Measurements from ENCODE around the gene MAEL. TPM values are rescaled to one million over a fixed set of nuclear protein-coding genes. Genes with fewer than 3 reads are reported as not detected.

The MAEL gene
- total RNA-seq, 1 experiment from 2014 or later: not detected

DNA sequence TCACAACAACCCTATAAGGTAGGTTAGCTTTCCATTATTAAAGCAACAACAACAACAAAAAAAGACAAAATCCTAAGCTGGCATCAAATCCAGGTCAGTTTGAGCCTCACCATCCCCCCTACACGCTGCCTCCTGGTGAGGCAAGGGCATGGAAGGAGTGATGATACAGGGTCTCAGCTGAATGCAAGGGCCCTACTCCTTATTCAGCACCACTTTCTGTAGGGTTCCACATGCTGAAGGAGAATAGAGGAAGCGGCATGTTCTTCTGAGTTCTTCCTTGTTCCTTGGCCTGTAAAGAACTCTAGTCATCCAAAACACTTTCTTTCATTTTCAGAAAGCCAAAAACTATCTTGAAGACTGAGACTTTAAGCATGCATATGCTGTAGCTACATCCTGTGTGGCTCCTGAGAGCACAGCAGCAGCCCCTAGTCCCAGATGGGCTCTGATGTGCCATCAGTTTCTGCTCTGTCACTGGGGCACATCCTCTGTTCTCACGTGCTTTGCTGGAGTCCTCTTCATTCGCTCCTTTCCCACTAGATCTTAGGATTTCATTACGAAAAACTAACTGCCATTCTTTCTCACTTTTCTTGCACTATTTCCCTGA, 19.9 kb upstream of the MAEL start (continued):
- TF ChIP-seq SRF (IDR thresholded peaks at IDR 0.05; ENCODE audit: low read depth): no peak

DNA sequence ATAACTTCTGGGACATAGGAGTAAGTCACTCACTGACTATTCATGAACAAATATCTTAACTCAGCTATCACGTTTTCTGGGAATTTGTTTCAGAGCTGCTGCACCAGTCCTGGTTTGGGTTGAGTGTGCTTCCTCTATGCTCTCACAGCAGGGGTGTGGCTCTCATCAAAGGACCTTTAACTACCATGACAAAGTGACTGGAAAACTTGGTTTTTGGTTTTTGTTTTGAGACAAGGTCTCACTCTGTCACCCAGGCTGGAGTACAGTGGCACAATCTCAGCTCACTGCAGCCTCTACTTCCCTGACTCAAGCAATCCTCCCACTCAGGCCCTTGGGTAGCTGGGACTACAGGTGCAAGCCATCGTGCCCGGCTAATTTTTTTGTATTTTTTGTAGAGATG, 17.8 kb upstream of the MAEL start:
- no peaks in the 10 kb centered on the region for H3K9me2 ChIP-seq (ENCODE audit: insufficient read depth)
- H3K9me3 ChIP-seq (ENCODE audit: control insufficient read depth in 1 of 2, insufficient read depth in 1 of 2, low read depth in 1 of 2, low read length in 2 of 2): no peaks in the 10 kb centered on the region
- no TSS peak for BruUV-seq (replicated peaks)
- H3K4me3 ChIP-seq (replicated peaks in 1 of 2; ENCODE audit: low read depth in 1 of 2, low read length in 2 of 2): no peak overlapping the region
- H3K4me2 ChIP-seq (ENCODE audit: low read length): no peak overlapping the region
- H3K9ac ChIP-seq (ENCODE audit: low read length): no peak overlapping the region
- H3K4me1 ChIP-seq (ENCODE audit: control insufficient read depth in 1 of 2, insufficient read depth in 2 of 2, low read length in 2 of 2): peaks cover 4 to 7% of the 10 kb centered on the region in 2 experiments; a peak in 2 of 4 replicates
- RAD21 ChIA-PET (ENCODE audit: low non-redundant PET in 1 of 2, low total read pairs in 2 of 2, uncharacterized antibody in 2 of 2, unreplicated experiment in 2 of 2): no interaction called here
- intact Hi-C loops (cut with micrococcal nuclease): no loop called here
- H2AFZ ChIP-seq (ENCODE audit: low read depth, low read length, poor library complexity, severe bottlenecking): no peak overlapping the region
- POLR2A ChIA-PET: no interaction called here
- ATAC-seq: no peak
- no peak overlapping the region for H3K27ac ChIP-seq (ENCODE audit: low read depth, low read length)
- CTCF ChIA-PET: no interaction called here
- TF ChIP-seq EZH2phosphoT487 (IDR thresholded peaks at IDR 0.05; ENCODE audit: borderline replicate concordance) (no peak), ZBTB33 (IDR thresholded peaks at IDR 0.05; ENCODE audit: extremely low read depth, insufficient replicate concordance, low read length) (no peak), TCF7L2 (IDR thresholded peaks at IDR 0.05; ENCODE audit: borderline replicate concordance, extremely low read depth, insufficient read depth, insufficient read length) (no peak), SRF (IDR thresholded peaks at IDR 0.05; ENCODE audit: low read depth) (no peak), SIN3A (IDR thresholded peaks at IDR 0.05; ENCODE audit: low read depth) (no peak), ZNF274 (IDR thresholded peaks at IDR 0.05; ENCODE audit: low read depth, low read length) (no peak), ELF1 (IDR thresholded peaks at IDR 0.05; ENCODE audit: borderline replicate concordance, low read depth) (no peak), RAD21 (IDR thresholded peaks at IDR 0.05; ENCODE audit: low read depth) (no peak)
- TF ChIP-seq, protein P1, sequence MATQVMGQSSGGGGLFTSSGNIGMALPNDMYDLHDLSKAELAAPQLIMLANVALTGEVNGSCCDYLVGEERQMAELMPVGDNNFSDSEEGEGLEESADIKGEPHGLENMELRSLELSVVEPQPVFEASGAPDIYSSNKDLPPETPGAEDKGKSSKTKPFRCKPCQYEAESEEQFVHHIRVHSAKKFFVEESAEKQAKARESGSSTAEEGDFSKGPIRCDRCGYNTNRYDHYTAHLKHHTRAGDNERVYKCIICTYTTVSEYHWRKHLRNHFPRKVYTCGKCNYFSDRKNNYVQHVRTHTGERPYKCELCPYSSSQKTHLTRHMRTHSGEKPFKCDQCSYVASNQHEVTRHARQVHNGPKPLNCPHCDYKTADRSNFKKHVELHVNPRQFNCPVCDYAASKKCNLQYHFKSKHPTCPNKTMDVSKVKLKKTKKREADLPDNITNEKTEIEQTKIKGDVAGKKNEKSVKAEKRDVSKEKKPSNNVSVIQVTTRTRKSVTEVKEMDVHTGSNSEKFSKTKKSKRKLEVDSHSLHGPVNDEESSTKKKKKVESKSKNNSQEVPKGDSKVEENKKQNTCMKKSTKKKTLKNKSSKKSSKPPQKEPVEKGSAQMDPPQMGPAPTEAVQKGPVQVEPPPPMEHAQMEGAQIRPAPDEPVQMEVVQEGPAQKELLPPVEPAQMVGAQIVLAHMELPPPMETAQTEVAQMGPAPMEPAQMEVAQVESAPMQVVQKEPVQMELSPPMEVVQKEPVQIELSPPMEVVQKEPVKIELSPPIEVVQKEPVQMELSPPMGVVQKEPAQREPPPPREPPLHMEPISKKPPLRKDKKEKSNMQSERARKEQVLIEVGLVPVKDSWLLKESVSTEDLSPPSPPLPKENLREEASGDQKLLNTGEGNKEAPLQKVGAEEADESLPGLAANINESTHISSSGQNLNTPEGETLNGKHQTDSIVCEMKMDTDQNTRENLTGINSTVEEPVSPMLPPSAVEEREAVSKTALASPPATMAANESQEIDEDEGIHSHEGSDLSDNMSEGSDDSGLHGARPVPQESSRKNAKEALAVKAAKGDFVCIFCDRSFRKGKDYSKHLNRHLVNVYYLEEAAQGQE (IDR thresholded peaks at IDR 0.05; ENCODE audit: low read depth): no peak
- TF ChIP-seq, protein P2, sequence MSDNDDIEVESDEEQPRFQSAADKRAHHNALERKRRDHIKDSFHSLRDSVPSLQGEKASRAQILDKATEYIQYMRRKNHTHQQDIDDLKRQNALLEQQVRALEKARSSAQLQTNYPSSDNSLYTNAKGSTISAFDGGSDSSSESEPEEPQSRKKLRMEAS (IDR thresholded peaks at IDR 0.05): no peak
- TF ChIP-seq, protein P3, sequence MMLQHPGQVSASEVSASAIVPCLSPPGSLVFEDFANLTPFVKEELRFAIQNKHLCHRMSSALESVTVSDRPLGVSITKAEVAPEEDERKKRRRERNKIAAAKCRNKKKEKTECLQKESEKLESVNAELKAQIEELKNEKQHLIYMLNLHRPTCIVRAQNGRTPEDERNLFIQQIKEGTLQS (IDR thresholded peaks at IDR 0.05): no peak
- H3K79me2 ChIP-seq (ENCODE audit: insufficient read depth, low read length): no peaks in the 10 kb centered on the region
- H3K27me3 ChIP-seq (ENCODE audit: insufficient read depth, low read length): peaks cover 75% of the 10 kb centered on the region
- no peaks in the 10 kb centered on the region for H3K36me3 ChIP-seq (ENCODE audit: control insufficient read depth in 1 of 2, insufficient read depth in 2 of 2, low read length in 2 of 2)
- DNase-seq (ENCODE audit: low read depth, low spot score): no peak
- no peaks in the 10 kb centered on the region for H4K20me1 ChIP-seq (ENCODE audit: insufficient read depth)
